H9 (cell line): ENCODE data around the gene EYA4. TPM values are rescaled to one million over a fixed set of nuclear protein-coding genes. Genes with fewer than 3 reads are reported as not detected.

Experiments
- DNase-seq: peaks from one replicate; pipeline ENCODE4 v3.0.0-alpha.2; 2017
- H2AFZ ChIP-seq: one replicate; pipeline ENCODE4 v1.6.1; 2013; ENCODE audit warnings: mild to moderate bottlenecking, low read length, control low read depth, moderate library complexity
- H2AK5ac ChIP-seq: 2 replicates; pipeline ENCODE4 v1.6.1; 2013; ENCODE audit warnings: low read length, control low read depth, mixed read lengths; ENCODE audit not compliant: insufficient read length
- H2BK120ac ChIP-seq: one replicate; pipeline ENCODE4 v1.6.1; 2013; ENCODE audit warnings: low read depth, mild to moderate bottlenecking, low read length, control low read depth, inconsistent platforms; ENCODE audit not compliant: poor library complexity, severe bottlenecking
- H2BK12ac ChIP-seq: 2 replicates; pipeline ENCODE4 v1.6.1; 2013; ENCODE audit warnings: low read length, control low read depth, mixed read lengths, low read depth; ENCODE audit not compliant: insufficient read length
- H2BK15ac ChIP-seq: 2 replicates; pipeline ENCODE4 v1.6.1; 2013; ENCODE audit warnings: low read depth, low read length, control low read depth
- H2BK20ac ChIP-seq: one replicate; pipeline ENCODE4 v1.6.1; 2013; ENCODE audit warnings: low read depth, mild to moderate bottlenecking, low read length, control low read depth, inconsistent platforms; ENCODE audit not compliant: poor library complexity, severe bottlenecking
- H2BK5ac ChIP-seq: 2 replicates; pipeline ENCODE4 v1.6.1; 2013; ENCODE audit warnings: low read length, control low read depth, mixed read lengths; ENCODE audit not compliant: insufficient read length
- H3K14ac ChIP-seq: 2 replicates; pipeline ENCODE4 v1.6.1; 2013; ENCODE audit warnings: low read length, control low read depth; ENCODE audit not compliant: insufficient read depth
- H3K18ac ChIP-seq: 2 replicates; pipeline ENCODE4 v1.6.1; 2013; ENCODE audit warnings: low read depth, mild to moderate bottlenecking, mixed read lengths, low read length, control low read depth; ENCODE audit not compliant: insufficient read length
- H3K23ac ChIP-seq: 2 replicates; pipeline ENCODE4 v1.6.1; 2013; ENCODE audit warnings: low read length, control low read depth, mixed read lengths, low read depth; ENCODE audit not compliant: insufficient read length
- H3K23me2 ChIP-seq: 2 replicates; pipeline ENCODE4 v1.6.1; 2013; ENCODE audit warnings: low read depth, mild to moderate bottlenecking, mixed read lengths, low read length, control low read depth; ENCODE audit not compliant: insufficient read length, poor library complexity, severe bottlenecking
- H3K27ac ChIP-seq: 2 replicates; pipeline ENCODE4 v1.5.1; 2013; ENCODE audit warnings: low read length, control low read depth, mixed read lengths, low read depth; ENCODE audit not compliant: insufficient read length
- H3K27me3 ChIP-seq: 2 replicates; pipeline ENCODE4 v1.6.1; 2013; ENCODE audit warnings: low read length, control low read depth, inconsistent platforms; ENCODE audit not compliant: insufficient read depth
- H3K4ac ChIP-seq: 2 replicates; pipeline ENCODE4 v1.6.1; 2013; ENCODE audit warnings: low read depth, mild to moderate bottlenecking, control low read depth, inconsistent platforms, low read length, moderate library complexity
- H3K4me1 ChIP-seq: 2 replicates; pipeline ENCODE4 v1.6.1; 2013; ENCODE audit warnings: low read length, control low read depth, inconsistent platforms; ENCODE audit not compliant: insufficient read depth
- H3K4me2 ChIP-seq: 2 replicates; pipeline ENCODE4 v1.6.1; 2013; ENCODE audit warnings: low read length, control low read depth, mixed read lengths; ENCODE audit not compliant: insufficient read length, insufficient read depth
- H3K56ac ChIP-seq: 2 replicates; pipeline ENCODE4 v1.6.1; 2013; ENCODE audit warnings: low read depth, mild to moderate bottlenecking, mixed read lengths, low read length, control low read depth; ENCODE audit not compliant: insufficient read length
- H3K79me1 ChIP-seq: 2 replicates; pipeline ENCODE4 v1.6.1; 2013; ENCODE audit warnings: low read depth, mild to moderate bottlenecking, moderate library complexity, low read length, control low read depth, inconsistent platforms; ENCODE audit not compliant: insufficient read depth, poor library complexity, severe bottlenecking
- H3K79me2 ChIP-seq: 2 replicates; pipeline ENCODE4 v1.6.1; 2013; ENCODE audit warnings: low read length, control low read depth, inconsistent platforms; ENCODE audit not compliant: insufficient read depth
- H3K9ac ChIP-seq: 2 replicates; pipeline ENCODE4 v1.6.1; 2013; ENCODE audit warnings: low read length, control low read depth, mixed read lengths; ENCODE audit not compliant: insufficient read length; ENCODE audit errors: extremely low read depth
- H3K9me3 ChIP-seq: one replicate; pipeline ENCODE4 v1.6.1; 2013; ENCODE audit warnings: low read depth, low read length, inconsistent platforms; ENCODE audit not compliant: control insufficient read depth
- H3T11ph ChIP-seq: one replicate; pipeline ENCODE4 v1.6.1; 2013; ENCODE audit warnings: mild to moderate bottlenecking, low read length, control low read depth, inconsistent platforms
- H4K20me1 ChIP-seq: one replicate; pipeline ENCODE4 v1.6.1; 2013; ENCODE audit not compliant: control insufficient read depth, insufficient read length, insufficient read depth
- H4K5ac ChIP-seq: 2 replicates; pipeline ENCODE4 v1.6.1; 2013; ENCODE audit warnings: low read depth, mild to moderate bottlenecking, mixed read lengths, low read length, control low read depth; ENCODE audit not compliant: insufficient read length
- H4K8ac ChIP-seq: replicated peaks from 2 replicates; pipeline ENCODE4 v1.6.1; 2013; ENCODE audit warnings: low read length, control low read depth, mixed read lengths, low read depth; ENCODE audit not compliant: insufficient read length
- H4K91ac ChIP-seq: 2 replicates; pipeline ENCODE4 v1.6.1; 2013; ENCODE audit warnings: low read depth, mild to moderate bottlenecking, moderate library complexity, mixed read lengths, low read length, control low read depth; ENCODE audit not compliant: insufficient read length
- H3K27ac Mint-ChIP-seq, 3 experiments: 2 replicates in 2 of 3; 3 replicates in 1 of 3; pipeline ENCODE4 v1.8.0; 2020 to 2021; ENCODE audit warnings: mixed read lengths in 3 of 3, mild to moderate bottlenecking in 1 of 3, moderate library complexity in 1 of 3
- H3K27me3 Mint-ChIP-seq: 2 replicates; pipeline ENCODE4 v1.8.0; 2021; ENCODE audit warnings: low read depth, mild to moderate bottlenecking, moderate library complexity, mixed read lengths
- H3K36me3 Mint-ChIP-seq, 3 experiments: 2 replicates in 2 of 3; 3 replicates in 1 of 3; pipeline ENCODE4 v1.8.0; 2020 to 2021; ENCODE audit warnings: low read depth in 3 of 3, mixed read lengths in 3 of 3; ENCODE audit not compliant: insufficient read depth in 1 of 3
- H3K4me1 Mint-ChIP-seq, 2 experiments: 2 replicates each; pipeline ENCODE4 v1.8.0; 2020; ENCODE audit warnings: mixed read lengths in 2 of 2
- H3K4me3 Mint-ChIP-seq, 2 experiments: 2 replicates in 1 of 2; 3 replicates in 1 of 2; pipeline ENCODE4 v1.8.0; 2020 to 2021; ENCODE audit warnings: mild to moderate bottlenecking in 2 of 2, mixed read lengths in 2 of 2, moderate library complexity in 1 of 2
- H3K9me3 Mint-ChIP-seq, 2 experiments: 2 replicates in 1 of 2; 3 replicates in 1 of 2; pipeline ENCODE4 v1.8.0; 2020; ENCODE audit warnings: mild to moderate bottlenecking in 2 of 2, mixed read lengths in 2 of 2, moderate library complexity in 1 of 2
- CTCF ChIP-seq: fragments of 200-600 bp; sonication (generic); conservative IDR thresholded peaks from 3 replicates; pipeline ENCODE4 v1.8.0; 2021; ENCODE audit warnings: antibody characterized with exemption, mild to moderate bottlenecking
- WGBS: extraction: QIAGEN DNeasy Blood & Tissue Kit; methylation state at CpG from one replicate; pipeline ENCODE4 v1.1.7; 2013; ENCODE audit warnings: missing lambda C conversion rate, low lambda C conversion rate, mixed read lengths; ENCODE audit not compliant: insufficient read length; ENCODE audit errors: extremely low coverage; 5-methylcytosine and 5-hydroxymethylcytosine counted together
- total RNA-seq: library from RNA; stranded (reverse); gene quantifications from 2 replicates; pipeline ENCODE4 v1.2.1, GENCODE V29; 2021

The EYA4 gene
- total RNA-seq, 1 experiment from 2014 or later = 0.26 TPM

GRCh38 chr6:133559926-133560325 lies 318.8 kb downstream of the EYA4 start:
- no peak overlapping the region for H2BK5ac ChIP-seq
- H3K79me2 ChIP-seq = no peaks in the 10 kb centered on the region
- no peaks in the 10 kb centered on the region for H3K4me1 Mint-ChIP-seq
- H3K27me3 Mint-ChIP-seq = no peaks in the 10 kb centered on the region
- no peak overlapping the region for H3K4me2 ChIP-seq
- no peaks in the 10 kb centered on the region for H3K79me1 ChIP-seq
- H2BK120ac ChIP-seq = no peak overlapping the region
- H4K8ac ChIP-seq = no peak overlapping the region
- H3K23me2 ChIP-seq = no peaks in the 10 kb centered on the region
- H3K4me1 ChIP-seq = 0 out of 2 replicates have a peak, but pooled peaks cover 3% of the 10 kb centered on the region
- no peak overlapping the region for H2BK15ac ChIP-seq
- DNase-seq = no peak
- H3K27me3 ChIP-seq = no peaks in the 10 kb centered on the region
- WGBS = no CpG with 5 or more reads among the region's 2 CpGs
- no peak overlapping the region for H2BK12ac ChIP-seq
- H3K4ac ChIP-seq = no peak overlapping the region
- H3K27ac ChIP-seq = no peak overlapping the region
- no peak overlapping the region for H3K18ac ChIP-seq
- no peak overlapping the region for H3K14ac ChIP-seq
- no peaks in the 10 kb centered on the region for H4K20me1 ChIP-seq
- H3K27ac Mint-ChIP-seq = no peak overlapping the region
- no peak overlapping the region for H2BK20ac ChIP-seq
- no peak overlapping the region for H3K4me3 Mint-ChIP-seq
- peaks cover 14 to 25% of the 10 kb centered on the region in 2 experiments for H3K9me3 Mint-ChIP-seq
- no peak overlapping the region for H2AFZ ChIP-seq
- no peak overlapping the region for H4K91ac ChIP-seq
- H2AK5ac ChIP-seq = no peak overlapping the region
- peaks cover 8 to 16% (median 15%) of the 10 kb centered on the region in 3 experiments for H3K36me3 Mint-ChIP-seq
- no peak for TF ChIP-seq CTCF
- H3K56ac ChIP-seq = no peak overlapping the region
- H3K9me3 ChIP-seq = peaks cover 5% of the 10 kb centered on the region
- H4K5ac ChIP-seq = no peak overlapping the region
- H3T11ph ChIP-seq = no peak overlapping the region
- no peak overlapping the region for H3K23ac ChIP-seq
- no peak overlapping the region for H3K9ac ChIP-seq
